ENCODE results near the gene ZFP36L1.

Gene ZFP36L1, protein sequence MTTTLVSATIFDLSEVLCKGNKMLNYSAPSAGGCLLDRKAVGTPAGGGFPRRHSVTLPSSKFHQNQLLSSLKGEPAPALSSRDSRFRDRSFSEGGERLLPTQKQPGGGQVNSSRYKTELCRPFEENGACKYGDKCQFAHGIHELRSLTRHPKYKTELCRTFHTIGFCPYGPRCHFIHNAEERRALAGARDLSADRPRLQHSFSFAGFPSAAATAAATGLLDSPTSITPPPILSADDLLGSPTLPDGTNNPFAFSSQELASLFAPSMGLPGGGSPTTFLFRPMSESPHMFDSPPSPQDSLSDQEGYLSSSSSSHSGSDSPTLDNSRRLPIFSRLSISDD

DNA sequence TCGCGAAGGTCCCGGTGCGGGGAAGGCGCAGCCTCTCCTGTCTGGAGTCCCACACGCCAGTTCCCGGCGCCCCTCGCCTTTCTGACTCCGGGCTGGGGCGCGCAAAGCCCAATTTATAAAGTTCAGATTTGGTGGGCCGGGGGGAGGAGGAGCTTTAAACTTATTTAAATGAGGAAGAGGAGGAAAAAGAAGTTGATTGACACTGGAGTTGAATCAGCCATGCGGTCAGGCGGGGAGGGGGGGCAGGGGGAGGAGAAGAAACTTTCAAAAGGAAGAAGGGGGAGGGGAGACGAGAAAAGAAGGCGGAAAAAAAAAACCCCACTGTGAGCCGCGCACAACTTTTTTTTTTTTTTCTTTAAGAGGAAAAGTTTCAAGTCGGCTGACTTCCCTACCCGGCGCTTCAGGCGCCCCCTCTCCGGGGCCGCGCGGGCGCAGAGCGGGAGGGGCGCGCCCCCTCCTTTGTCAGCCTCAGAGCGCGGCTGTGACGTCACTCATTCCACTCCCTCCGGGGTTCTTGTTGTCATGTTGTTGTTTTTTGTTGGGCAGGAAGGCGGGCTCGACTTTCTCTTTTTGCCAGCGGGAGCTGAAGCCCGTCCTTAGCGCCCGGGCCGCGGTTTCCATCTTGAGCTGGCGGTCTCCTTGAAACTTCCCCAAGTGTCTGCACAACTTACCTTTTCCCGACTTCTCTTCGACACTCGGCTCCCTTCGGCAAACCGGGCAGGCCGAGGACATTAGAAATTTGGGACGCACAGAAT lies at the start of gene ZFP36L1:
ZFP36L1 (minus strand) TSS at position 89 of the 755 bp plus-strand sequence. CDS start 129 bp downstream, outside the sequence.
- H3K4me3 ChIP-seq (ENCODE audit: low read depth, low read length), result peak within 1 kb of the TSS; percentile 90
- TF ChIP-seq, protein P1, sequence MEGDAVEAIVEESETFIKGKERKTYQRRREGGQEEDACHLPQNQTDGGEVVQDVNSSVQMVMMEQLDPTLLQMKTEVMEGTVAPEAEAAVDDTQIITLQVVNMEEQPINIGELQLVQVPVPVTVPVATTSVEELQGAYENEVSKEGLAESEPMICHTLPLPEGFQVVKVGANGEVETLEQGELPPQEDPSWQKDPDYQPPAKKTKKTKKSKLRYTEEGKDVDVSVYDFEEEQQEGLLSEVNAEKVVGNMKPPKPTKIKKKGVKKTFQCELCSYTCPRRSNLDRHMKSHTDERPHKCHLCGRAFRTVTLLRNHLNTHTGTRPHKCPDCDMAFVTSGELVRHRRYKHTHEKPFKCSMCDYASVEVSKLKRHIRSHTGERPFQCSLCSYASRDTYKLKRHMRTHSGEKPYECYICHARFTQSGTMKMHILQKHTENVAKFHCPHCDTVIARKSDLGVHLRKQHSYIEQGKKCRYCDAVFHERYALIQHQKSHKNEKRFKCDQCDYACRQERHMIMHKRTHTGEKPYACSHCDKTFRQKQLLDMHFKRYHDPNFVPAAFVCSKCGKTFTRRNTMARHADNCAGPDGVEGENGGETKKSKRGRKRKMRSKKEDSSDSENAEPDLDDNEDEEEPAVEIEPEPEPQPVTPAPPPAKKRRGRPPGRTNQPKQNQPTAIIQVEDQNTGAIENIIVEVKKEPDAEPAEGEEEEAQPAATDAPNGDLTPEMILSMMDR (IDR thresholded peaks at IDR 0.05; ENCODE audit: low read depth, low read length), result no peak
- peaks cover 3% of the 10 kb centered on the region for H3K36me3 ChIP-seq
- H3K27ac ChIP-seq, result peak within 1 kb of the TSS; percentile 89
- DNase-seq, result peak; percentile 60
- H3K27me3 ChIP-seq (ENCODE audit: insufficient read depth, low read depth, severe bottlenecking), result peaks cover 9% of the 10 kb centered on the region
- no peaks in the 10 kb centered on the region for H3K9me3 ChIP-seq (ENCODE audit: severe bottlenecking)

DNA sequence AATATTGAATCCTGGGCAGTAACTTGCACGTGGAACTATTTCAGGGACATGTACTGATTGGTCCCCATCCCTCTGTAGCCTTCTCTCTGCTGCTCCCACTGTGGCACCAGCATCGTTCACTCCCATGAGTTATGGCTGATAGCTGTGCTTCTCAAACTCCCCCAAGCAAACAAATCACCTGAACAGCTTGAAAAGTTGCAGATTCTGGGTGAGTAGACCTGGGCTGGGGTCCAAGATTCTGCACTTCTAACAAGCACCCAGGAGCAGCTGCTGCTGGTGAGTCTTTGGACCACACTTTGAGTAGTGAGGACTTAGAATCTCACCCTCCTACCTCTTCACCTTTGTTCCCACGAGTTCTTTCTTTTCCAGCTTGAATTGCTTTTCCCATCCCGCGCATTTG lies 49.4 kb upstream of the ZFP36L1 start:
- TF ChIP-seq, protein P1 (IDR thresholded peaks at IDR 0.05; ENCODE audit: low read depth, low read length), result no peak
- H3K9me3 ChIP-seq (ENCODE audit: severe bottlenecking), result no peaks in the 10 kb centered on the region
- H3K4me3 ChIP-seq (ENCODE audit: low read depth, low read length), result no peak overlapping the region
- H3K36me3 ChIP-seq, result no peaks in the 10 kb centered on the region
- H3K27me3 ChIP-seq (ENCODE audit: insufficient read depth, low read depth, severe bottlenecking), result no peaks in the 10 kb centered on the region
- DNase-seq, result no peak
- H3K27ac ChIP-seq, result no peak overlapping the region

DNA sequence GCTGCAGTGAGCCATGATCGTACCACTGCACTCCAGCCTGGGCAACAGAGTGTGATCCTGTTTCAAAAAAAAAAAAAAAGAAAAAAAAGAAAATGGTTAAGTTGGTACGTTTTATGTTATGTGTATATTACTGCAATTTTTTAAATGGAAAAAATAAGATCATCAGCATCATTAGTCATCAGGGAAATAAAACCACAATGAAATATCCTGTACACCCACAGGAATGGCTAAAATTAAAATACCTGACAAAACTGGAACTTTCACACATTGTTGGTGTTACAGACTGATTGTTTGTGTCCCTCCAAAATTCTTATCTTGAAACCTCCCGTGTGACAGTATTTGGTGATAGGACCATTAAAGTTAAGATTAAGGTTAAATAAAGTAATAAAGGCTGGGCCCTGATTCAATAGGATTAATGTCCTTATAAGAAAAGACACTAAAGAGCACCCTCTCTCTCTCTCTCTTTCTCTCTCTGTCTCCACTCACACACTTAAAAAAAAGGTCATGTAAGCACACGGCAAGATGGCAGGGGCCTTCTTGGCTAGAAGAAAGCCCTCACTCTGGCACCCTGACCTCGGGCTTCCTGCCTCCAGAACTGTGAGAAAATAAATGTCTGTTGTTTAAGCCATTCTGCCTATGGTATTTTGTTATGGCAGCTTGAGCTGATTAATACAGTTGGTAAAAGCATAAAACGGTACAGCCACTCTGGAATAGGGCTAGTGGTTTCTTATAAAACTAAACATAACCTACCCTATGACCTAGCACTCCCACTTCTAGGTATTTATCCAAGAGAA lies 48.3 kb upstream of the ZFP36L1 start:
- Histone ChIP-seq H3K4me3 (ENCODE audit: low read depth, low read length) (no peak overlapping the region), H3K9me3 (ENCODE audit: severe bottlenecking) (peaks cover 5% of the 10 kb centered on the region), H3K36me3 (no peaks in the 10 kb centered on the region), H3K27me3 (ENCODE audit: insufficient read depth, low read depth, severe bottlenecking) (no peaks in the 10 kb centered on the region), H3K27ac (no peak overlapping the region)
- TF ChIP-seq, protein P1 (IDR thresholded peaks at IDR 0.05; ENCODE audit: low read depth, low read length), result no peak
- no peak for DNase-seq

DNA sequence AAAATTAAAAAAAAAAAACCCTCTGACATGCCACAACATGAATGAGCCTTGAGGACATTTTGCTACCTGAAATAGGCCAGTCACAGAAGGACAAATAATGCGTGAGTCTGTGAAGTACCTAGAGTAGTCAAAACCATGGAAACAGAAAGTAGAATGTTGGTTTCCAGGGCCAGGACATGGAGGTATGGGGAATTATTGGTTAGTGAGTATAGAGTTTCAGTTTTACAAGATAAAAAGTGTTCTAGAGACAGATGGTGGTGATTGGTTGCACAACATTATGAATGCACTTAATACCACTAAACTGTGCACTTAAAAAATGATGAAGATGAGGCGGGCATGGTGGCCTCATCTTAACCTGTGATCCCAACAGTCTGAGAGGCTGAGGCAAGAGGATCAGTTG lies 47.6 kb upstream of the ZFP36L1 start:
- Histone ChIP-seq H3K27ac (no peak overlapping the region), H3K9me3 (ENCODE audit: severe bottlenecking) (peaks cover 5% of the 10 kb centered on the region), H3K27me3 (ENCODE audit: insufficient read depth, low read depth, severe bottlenecking) (no peaks in the 10 kb centered on the region), H3K36me3 (no peaks in the 10 kb centered on the region), H3K4me3 (ENCODE audit: low read depth, low read length) (no peak overlapping the region)
- TF ChIP-seq, protein P1 (IDR thresholded peaks at IDR 0.05; ENCODE audit: low read depth, low read length), result no peak
- no peak for DNase-seq

DNA sequence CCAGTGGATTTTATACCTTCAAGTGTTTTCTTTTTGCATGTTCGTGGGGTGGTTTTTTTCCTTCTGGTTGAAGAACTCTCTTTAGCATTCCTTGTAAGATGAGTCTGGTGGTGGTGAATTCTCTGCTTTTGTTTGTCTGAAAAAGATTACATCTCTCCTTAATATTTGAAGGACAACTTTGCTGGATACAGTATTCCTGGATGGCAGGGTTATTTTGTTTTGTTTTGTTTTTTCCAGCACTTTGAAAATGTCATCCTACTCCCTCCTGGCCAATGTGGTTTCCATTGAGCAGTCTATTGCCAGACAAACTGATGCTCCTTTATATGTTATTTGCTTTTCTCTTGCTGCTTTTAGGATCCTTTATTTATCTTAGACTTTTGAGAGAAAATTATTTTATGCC lies 43.2 kb upstream of the ZFP36L1 start:
- Histone ChIP-seq H3K9me3 (ENCODE audit: severe bottlenecking) (peaks cover 8% of the 10 kb centered on the region), H3K27ac (no peak overlapping the region), H3K27me3 (ENCODE audit: insufficient read depth, low read depth, severe bottlenecking) (no peaks in the 10 kb centered on the region), H3K4me3 (ENCODE audit: low read depth, low read length) (no peak overlapping the region), H3K36me3 (no peaks in the 10 kb centered on the region)
- no peak for DNase-seq
- TF ChIP-seq, protein P1 (IDR thresholded peaks at IDR 0.05; ENCODE audit: low read depth, low read length), result no peak

Measured in WERI-Rb-1 (cell line).